ENCODE data around the gene PAX2.

PAX2 gene

DNA sequence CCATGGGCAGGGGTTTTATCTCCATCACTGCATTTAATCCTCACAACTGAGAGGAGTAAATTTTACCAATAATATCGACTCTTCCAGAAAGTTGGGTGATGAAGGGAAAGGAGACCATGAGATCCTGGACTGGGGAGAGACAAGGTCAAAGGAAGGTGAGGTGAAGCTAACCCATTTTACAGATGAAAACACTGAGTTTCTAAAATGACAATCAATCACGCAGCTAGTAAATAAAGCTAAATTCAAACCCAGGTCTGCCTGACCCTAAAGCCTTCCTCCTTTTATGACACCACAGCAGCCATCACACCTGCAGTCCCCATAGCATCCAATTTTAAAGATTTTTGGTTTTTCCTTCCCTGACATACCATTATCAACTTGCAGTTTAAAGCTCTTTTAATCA is 103.4 kb downstream of the PAX2 start:
- ATAC-seq: no peak
- TF ChIP-seq, protein P1, sequence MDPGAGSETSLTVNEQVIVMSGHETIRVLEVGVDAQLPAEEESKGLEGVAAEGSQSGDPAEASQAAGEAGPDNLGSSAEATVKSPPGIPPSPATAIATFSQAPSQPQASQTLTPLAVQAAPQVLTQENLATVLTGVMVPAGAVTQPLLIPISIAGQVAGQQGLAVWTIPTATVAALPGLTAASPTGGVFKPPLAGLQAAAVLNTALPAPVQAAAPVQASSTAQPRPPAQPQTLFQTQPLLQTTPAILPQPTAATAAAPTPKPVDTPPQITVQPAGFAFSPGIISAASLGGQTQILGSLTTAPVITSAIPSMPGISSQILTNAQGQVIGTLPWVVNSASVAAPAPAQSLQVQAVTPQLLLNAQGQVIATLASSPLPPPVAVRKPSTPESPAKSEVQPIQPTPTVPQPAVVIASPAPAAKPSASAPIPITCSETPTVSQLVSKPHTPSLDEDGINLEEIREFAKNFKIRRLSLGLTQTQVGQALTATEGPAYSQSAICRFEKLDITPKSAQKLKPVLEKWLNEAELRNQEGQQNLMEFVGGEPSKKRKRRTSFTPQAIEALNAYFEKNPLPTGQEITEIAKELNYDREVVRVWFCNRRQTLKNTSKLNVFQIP (CRISPR knock-in tag; IDR thresholded peaks at IDR 0.05; ENCODE audit: borderline replicate concordance, low read depth): no peak
- no peak for TF ChIP-seq PPARA (CRISPR knock-in tag; IDR thresholded peaks at IDR 0.05; ENCODE audit: borderline replicate concordance)
- TF ChIP-seq BACH2 (CRISPR knock-in tag; IDR thresholded peaks at IDR 0.05; ENCODE audit: borderline replicate concordance): no peak
- TF ChIP-seq TCF4 (CRISPR knock-in tag; IDR thresholded peaks at IDR 0.05; ENCODE audit: borderline replicate concordance): no peak
- TF ChIP-seq, protein P2, sequence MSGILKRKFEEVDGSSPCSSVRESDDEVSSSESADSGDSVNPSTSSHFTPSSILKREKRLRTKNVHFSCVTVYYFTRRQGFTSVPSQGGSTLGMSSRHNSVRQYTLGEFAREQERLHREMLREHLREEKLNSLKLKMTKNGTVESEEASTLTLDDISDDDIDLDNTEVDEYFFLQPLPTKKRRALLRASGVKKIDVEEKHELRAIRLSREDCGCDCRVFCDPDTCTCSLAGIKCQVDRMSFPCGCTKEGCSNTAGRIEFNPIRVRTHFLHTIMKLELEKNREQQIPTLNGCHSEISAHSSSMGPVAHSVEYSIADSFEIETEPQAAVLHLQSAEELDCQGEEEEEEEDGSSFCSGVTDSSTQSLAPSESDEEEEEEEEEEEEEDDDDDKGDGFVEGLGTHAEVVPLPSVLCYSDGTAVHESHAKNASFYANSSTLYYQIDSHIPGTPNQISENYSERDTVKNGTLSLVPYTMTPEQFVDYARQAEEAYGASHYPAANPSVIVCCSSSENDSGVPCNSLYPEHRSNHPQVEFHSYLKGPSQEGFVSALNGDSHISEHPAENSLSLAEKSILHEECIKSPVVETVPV (CRISPR knock-in tag; IDR thresholded peaks at IDR 0.05): no peak
- TF ChIP-seq ARNTL (CRISPR knock-in tag; IDR thresholded peaks at IDR 0.05; ENCODE audit: borderline replicate concordance, low read depth): no peak
- no peak for TF ChIP-seq ZNF8 (CRISPR knock-in tag; IDR thresholded peaks at IDR 0.05)
- no peak for TF ChIP-seq GLIS3 (CRISPR knock-in tag; IDR thresholded peaks at IDR 0.05)
- no peak for TF ChIP-seq ESRRG (CRISPR knock-in tag; IDR thresholded peaks at IDR 0.05)
- no peak for TF ChIP-seq ZNF70 (CRISPR knock-in tag; IDR thresholded peaks at IDR 0.05)
- TF ChIP-seq, protein P3, sequence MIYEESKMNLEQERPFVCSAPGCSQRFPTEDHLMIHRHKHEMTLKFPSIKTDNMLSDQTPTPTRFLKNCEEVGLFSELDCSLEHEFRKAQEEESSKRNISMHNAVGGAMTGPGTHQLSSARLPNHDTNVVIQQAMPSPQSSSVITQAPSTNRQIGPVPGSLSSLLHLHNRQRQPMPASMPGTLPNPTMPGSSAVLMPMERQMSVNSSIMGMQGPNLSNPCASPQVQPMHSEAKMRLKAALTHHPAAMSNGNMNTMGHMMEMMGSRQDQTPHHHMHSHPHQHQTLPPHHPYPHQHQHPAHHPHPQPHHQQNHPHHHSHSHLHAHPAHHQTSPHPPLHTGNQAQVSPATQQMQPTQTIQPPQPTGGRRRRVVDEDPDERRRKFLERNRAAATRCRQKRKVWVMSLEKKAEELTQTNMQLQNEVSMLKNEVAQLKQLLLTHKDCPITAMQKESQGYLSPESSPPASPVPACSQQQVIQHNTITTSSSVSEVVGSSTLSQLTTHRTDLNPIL (CRISPR knock-in tag; IDR thresholded peaks at IDR 0.05; ENCODE audit: low read depth): no peak
- TF ChIP-seq, protein P4, sequence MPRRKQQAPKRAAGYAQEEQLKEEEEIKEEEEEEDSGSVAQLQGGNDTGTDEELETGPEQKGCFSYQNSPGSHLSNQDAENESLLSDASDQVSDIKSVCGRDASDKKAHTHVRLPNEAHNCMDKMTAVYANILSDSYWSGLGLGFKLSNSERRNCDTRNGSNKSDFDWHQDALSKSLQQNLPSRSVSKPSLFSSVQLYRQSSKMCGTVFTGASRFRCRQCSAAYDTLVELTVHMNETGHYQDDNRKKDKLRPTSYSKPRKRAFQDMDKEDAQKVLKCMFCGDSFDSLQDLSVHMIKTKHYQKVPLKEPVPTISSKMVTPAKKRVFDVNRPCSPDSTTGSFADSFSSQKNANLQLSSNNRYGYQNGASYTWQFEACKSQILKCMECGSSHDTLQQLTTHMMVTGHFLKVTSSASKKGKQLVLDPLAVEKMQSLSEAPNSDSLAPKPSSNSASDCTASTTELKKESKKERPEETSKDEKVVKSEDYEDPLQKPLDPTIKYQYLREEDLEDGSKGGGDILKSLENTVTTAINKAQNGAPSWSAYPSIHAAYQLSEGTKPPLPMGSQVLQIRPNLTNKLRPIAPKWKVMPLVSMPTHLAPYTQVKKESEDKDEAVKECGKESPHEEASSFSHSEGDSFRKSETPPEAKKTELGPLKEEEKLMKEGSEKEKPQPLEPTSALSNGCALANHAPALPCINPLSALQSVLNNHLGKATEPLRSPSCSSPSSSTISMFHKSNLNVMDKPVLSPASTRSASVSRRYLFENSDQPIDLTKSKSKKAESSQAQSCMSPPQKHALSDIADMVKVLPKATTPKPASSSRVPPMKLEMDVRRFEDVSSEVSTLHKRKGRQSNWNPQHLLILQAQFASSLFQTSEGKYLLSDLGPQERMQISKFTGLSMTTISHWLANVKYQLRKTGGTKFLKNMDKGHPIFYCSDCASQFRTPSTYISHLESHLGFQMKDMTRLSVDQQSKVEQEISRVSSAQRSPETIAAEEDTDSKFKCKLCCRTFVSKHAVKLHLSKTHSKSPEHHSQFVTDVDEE (CRISPR knock-in tag; IDR thresholded peaks at IDR 0.05): no peak

DNA sequence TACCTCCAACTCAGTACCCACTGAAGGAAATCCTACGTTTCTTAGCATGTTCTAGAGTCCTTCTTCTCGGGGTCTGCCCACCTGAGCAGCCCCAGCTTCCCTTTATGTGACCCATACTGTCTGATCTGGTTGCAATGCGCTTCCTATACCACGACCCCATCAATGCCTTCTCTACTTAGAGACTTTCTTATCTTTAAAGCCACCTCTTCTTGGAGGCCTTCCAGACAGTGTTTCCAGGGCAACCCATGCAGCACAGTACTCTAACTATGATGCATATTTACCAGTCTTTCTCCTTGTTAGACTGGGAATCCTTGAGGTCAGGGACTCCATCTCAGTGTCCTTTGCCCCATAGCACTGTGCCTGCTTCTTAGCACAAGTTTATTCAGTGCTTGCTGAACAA is 112.9 kb downstream of the PAX2 start:
- no peak for TF ChIP-seq BACH2 (CRISPR knock-in tag; IDR thresholded peaks at IDR 0.05; ENCODE audit: borderline replicate concordance)
- TF ChIP-seq ISL1 (CRISPR knock-in tag; IDR thresholded peaks at IDR 0.05): no peak
- no peak for TF ChIP-seq GLIS3 (CRISPR knock-in tag; IDR thresholded peaks at IDR 0.05)
- TF ChIP-seq PPARA (CRISPR knock-in tag; IDR thresholded peaks at IDR 0.05; ENCODE audit: borderline replicate concordance): no peak
- TF ChIP-seq, protein P4 (CRISPR knock-in tag; IDR thresholded peaks at IDR 0.05): no peak
- ATAC-seq: no peak

DNA sequence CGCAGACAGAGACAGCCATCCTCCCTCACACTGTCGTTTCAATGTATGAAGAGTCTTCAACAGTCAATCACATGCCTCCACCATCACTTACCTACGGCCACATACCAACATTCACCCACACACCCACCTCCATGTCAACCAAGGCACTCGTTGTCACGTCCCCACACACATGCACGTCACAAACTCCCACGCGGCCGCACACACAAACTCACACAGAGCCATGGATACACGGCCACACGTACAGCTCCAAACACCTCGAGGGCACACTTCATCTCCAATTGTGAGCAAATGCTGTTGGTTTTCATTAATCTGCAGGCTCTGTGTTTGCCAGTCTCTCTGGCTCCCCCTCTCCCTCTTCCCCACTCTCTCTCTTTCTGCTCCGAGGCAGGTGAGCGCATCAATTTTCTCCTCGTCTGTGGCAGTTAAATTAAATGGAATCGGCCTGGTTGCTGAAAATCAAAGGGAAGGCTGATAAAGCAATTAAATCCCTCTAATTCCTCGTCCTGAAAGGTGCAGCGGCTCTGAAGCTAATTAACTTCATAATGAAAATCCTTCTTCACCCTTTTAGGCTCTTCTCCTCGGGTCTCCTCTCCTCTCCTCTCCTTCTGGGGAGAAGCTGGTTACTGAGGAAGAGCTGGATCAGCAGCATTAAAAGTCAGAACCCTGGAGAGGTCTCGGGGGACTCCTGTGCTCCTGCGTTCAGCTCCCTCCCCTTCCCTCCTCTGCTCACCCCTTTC is 113.5 kb downstream of the PAX2 start:
- ATAC-seq: no peak
- TF ChIP-seq CSDC2 (CRISPR knock-in tag; IDR thresholded peaks at IDR 0.05) (no peak), GLIS3 (CRISPR knock-in tag; IDR thresholded peaks at IDR 0.05) (no peak), ZFP30 (CRISPR knock-in tag; IDR thresholded peaks at IDR 0.05) (no peak), TCF4 (CRISPR knock-in tag; IDR thresholded peaks at IDR 0.05; ENCODE audit: borderline replicate concordance) (no peak)

DNA sequence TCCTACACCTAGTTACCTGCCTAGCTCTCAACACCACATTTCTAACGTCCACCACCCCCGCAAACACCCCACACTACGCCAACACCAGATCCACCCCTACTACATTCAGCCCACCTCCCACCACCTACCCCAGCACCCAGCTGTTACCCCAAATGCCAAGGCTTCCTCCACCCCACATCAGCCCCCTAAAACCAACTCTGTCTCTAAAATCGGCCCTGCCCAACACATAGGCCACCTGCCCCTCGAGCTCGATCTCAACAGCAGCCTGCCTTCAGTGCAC is 114.0 kb downstream of the PAX2 start:
- ATAC-seq: no peak
- TF ChIP-seq TOX (CRISPR knock-in tag; IDR thresholded peaks at IDR 0.05; ENCODE audit: borderline replicate concordance) (no peak), RARB (CRISPR knock-in tag; IDR thresholded peaks at IDR 0.05) (no peak), PPARA (CRISPR knock-in tag; IDR thresholded peaks at IDR 0.05; ENCODE audit: borderline replicate concordance) (no peak), ZNF70 (CRISPR knock-in tag; IDR thresholded peaks at IDR 0.05) (no peak), ZC3H10 (CRISPR knock-in tag; IDR thresholded peaks at IDR 0.05) (no peak), BACH2 (CRISPR knock-in tag; IDR thresholded peaks at IDR 0.05; ENCODE audit: borderline replicate concordance) (no peak), ZFP30 (CRISPR knock-in tag; IDR thresholded peaks at IDR 0.05) (no peak), TCF4 (CRISPR knock-in tag; IDR thresholded peaks at IDR 0.05; ENCODE audit: borderline replicate concordance) (no peak), GLIS3 (CRISPR knock-in tag; IDR thresholded peaks at IDR 0.05) (no peak), ZNF565 (CRISPR knock-in tag; conservative IDR thresholded peaks at IDR 0.05; ENCODE audit: low read depth) (no peak), ISL1 (CRISPR knock-in tag; IDR thresholded peaks at IDR 0.05) (no peak), ESRRG (CRISPR knock-in tag; IDR thresholded peaks at IDR 0.05) (no peak)
- TF ChIP-seq, protein P2 (CRISPR knock-in tag; IDR thresholded peaks at IDR 0.05): no peak
- TF ChIP-seq, protein P4 (CRISPR knock-in tag; IDR thresholded peaks at IDR 0.05): no peak

Data from SK-N-SH treated with all-trans-retinoic acid at 6 μM for 48 hours (cell line).